MG63 (cell line): Measurements from ENCODE around the gene DYSF. TPM values are rescaled to one million over a fixed set of nuclear protein-coding genes. Genes with fewer than 3 reads are reported as not detected.
A peak's percentile ranks its signal among the peaks of the same experiment; 100 is the strongest.
"Not testable (repeated sequence)": the region's sequence is repeated elsewhere in the genome, so short reads cannot be mapped to it uniquely, and the experiment has no call there.

Experiments used
- DNase-seq: peaks from one replicate; pipeline ENCODE4 v3.0.0-alpha.2; 2020
- H3K27me3 ChIP-seq: fragments of 250-450 bp; sonication (Bioruptor Pico); 2 replicates; pipeline ENCODE4 v1.5.1; 2020; ENCODE audit warnings: mild to moderate bottlenecking, moderate library complexity
- H3K36me3 ChIP-seq: fragments of 250-450 bp; sonication (Bioruptor Pico); 2 replicates; pipeline ENCODE4 v1.5.1; 2020; ENCODE audit warnings: mild to moderate bottlenecking, moderate library complexity
- H3K4me3 ChIP-seq: fragments of 250-450 bp; sonication (Bioruptor Pico); 2 replicates; pipeline ENCODE4 v1.5.1; 2020; ENCODE audit warnings: mild to moderate bottlenecking, moderate library complexity
- H3K9me3 ChIP-seq: fragments of 250-450 bp; sonication (Bioruptor Pico); 2 replicates; pipeline ENCODE4 v1.5.1; 2020; ENCODE audit warnings: mild to moderate bottlenecking, moderate library complexity
- total RNA-seq: library from RNA; depleted of rRNA; stranded (reverse); fragments of >200 nt; shearing (Covaris generic); gene quantifications from 2 replicates; pipeline ENCODE4 v1.2.3, GENCODE V29; 2014; ENCODE audit warnings: low replicate concordance; rRNA removed

DYSF gene
- 1.1 and 1.4 TPM in 2 replicates for total RNA-seq

DNA sequence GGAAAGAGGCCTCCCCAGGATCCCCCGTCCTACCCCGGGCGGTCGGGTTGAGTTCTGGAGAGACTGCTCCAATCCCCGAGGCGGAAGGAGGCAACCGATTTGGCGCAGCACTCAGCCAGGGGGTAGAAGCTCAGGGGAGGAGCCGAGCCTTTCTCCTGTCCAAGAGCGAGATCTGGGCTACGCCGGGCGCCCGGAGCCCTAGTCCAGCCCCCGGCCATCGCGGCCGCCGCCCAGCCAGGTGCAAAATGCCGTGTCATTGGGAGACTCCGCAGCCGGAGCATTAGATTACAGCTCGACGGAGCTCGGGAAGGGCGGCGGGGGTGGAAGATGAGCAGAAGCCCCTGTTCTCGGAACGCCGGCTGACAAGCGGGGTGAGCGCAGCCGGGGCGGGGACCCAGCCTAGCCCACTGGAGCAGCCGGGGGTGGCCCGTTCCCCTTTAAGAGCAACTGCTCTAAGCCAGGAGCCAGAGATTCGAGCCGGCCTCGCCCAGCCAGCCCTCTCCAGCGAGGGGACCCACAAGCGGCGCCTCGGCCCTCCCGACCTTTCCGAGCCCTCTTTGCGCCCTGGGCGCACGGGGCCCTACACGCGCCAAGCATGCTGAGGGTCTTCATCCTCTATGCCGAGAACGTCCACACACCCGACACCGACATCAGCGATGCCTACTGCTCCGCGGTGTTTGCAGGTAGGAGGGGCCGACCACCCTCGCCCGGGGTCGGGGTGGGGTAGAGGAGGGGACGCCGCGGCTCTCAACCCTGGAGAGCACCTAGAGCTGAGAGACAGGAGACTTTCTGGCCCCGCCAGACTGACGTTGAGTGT, at the start of gene DYSF:
TSS of gene DYSF (plus strand) at position 158 of the 817 bp plus-strand sequence.
- DNase-seq, result peak; percentile 44
- Histone ChIP-seq H3K27me3 (no peaks in the 10 kb centered on the region), H3K36me3 (no peaks in the 10 kb centered on the region), H3K4me3 (peak within 1 kb of the TSS; percentile 24), H3K9me3 (no peaks in the 10 kb centered on the region)

- no peak for DNase-seq
- Histone ChIP-seq H3K4me3 (no peak overlapping the region), H3K9me3 (no peaks in the 10 kb centered on the region), H3K27me3 (no peaks in the 10 kb centered on the region), H3K36me3 (peaks cover 58% of the 10 kb centered on the region)
Measured at GRCh38 chr2:71409611-71410010, 43.8 kb upstream of the DYSF start.

- H3K27me3 ChIP-seq, result no peaks in the 10 kb centered on the region
- no peak overlapping the region for H3K4me3 ChIP-seq
- no peak for DNase-seq
- peaks cover 48% of the 10 kb centered on the region for H3K36me3 ChIP-seq
- H3K9me3 ChIP-seq, result no peaks in the 10 kb centered on the region
Measured at GRCh38 chr2:71410696-71411095, 42.7 kb upstream of the DYSF start.

DNA sequence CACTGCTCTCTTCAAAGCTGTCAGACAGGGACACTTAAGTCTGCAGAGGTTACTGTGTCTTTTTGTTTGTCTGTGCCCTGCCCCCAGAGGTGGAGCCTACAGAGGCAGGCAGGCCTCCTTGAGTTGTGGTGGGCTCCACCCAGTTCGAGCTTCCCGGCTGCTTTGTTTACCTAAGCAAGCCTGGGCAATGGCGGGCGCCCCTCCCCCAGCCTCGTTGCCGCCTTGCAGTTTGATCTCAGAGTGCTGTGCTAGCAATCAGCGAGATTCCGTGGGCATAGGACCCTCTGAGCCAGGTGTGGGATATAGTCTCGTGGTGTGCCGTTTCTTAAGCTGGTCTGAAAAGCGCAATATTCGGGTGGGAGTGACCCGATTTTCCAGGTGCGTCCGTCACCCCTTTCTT, 36.5 kb upstream of the DYSF start:
- H3K9me3 ChIP-seq, DNase-seq, H3K4me3 ChIP-seq: not testable (repeated sequence)

GRCh38 chr2:71417300-71418202, 35.8 kb upstream of the DYSF start:
- H3K36me3 ChIP-seq, result peaks cover 6% of the 10 kb centered on the region; the same call in 1 of the 2 replicates
- H3K9me3 ChIP-seq, result no peaks in the 10 kb centered on the region
- H3K4me3 ChIP-seq, result no peak overlapping the region
- DNase-seq, result no peak
- no peaks in the 10 kb centered on the region for H3K27me3 ChIP-seq

More for the DNA sequence above, 36.5 kb upstream of the DYSF start:
- not testable (repeated sequence) for H3K36me3 ChIP-seq, H3K27me3 ChIP-seq

- Histone ChIP-seq H3K36me3 (peaks cover 17% of the 10 kb centered on the region), H3K27me3 (no peaks in the 10 kb centered on the region), H3K4me3 (no peak overlapping the region), H3K9me3 (no peaks in the 10 kb centered on the region)
- DNase-seq, result no peak
Measured at GRCh38 chr2:71419145-71419544, 34.2 kb upstream of the DYSF start.

DNA sequence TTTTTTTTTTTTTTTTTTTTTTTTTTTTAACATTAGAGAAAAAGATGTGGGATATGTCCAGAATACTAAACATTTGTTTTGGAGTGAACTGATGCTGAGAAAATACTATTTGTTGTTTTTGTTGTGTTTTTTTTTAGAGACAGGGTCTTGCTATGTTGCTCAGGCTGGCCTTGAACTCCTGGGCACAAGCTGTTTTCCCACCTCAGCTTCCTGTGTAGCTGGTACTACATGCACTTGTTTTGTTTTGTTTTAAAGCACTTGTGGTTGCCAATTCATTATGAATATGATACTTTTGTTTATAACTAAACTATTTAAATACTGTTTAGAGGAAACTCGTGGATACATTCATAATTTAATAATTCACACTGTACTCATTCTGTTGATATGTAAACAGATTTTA, 33.4 kb upstream of the DYSF start:
- Histone ChIP-seq H3K27me3 (no peaks in the 10 kb centered on the region), H3K4me3 (no peak overlapping the region)

DNA sequence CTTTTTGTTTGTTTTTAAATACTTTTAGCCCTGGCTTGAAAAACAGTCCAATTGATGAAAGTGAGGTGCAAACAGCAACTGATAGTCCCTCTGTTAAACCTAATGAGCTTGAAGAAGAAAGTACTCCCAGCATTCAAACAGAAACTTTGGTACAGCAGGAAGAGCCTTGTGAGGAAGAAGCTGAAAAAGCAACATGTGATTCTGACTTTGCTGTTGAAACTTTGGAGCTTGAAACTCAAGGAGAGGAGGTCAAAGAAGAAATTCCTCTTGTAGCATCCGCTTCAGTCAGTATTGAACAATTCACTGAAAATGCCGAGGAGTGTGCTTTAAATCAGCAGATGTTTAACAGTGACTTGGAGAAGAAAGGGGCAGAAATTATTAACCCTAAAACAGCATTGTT, 30.6 kb upstream of the DYSF start:
- H3K9me3 ChIP-seq, result no peaks in the 10 kb centered on the region
- H3K27me3 ChIP-seq, result no peaks in the 10 kb centered on the region
- DNase-seq, result no peak
- no peak overlapping the region for H3K4me3 ChIP-seq
- peaks cover 46% of the 10 kb centered on the region for H3K36me3 ChIP-seq

More for the DNA sequence above, 33.4 kb upstream of the DYSF start:
- peak; percentile 1 for DNase-seq
- Histone ChIP-seq H3K9me3 (no peaks in the 10 kb centered on the region), H3K36me3 (peaks cover 20% of the 10 kb centered on the region)

- DNase-seq, result no peak
- Histone ChIP-seq H3K4me3 (no peak overlapping the region), H3K9me3 (no peaks in the 10 kb centered on the region), H3K36me3 (peaks cover 46% of the 10 kb centered on the region), H3K27me3 (no peaks in the 10 kb centered on the region)
Measured at GRCh38 chr2:71423817-71424420, 29.4 kb upstream of the DYSF start.

- H3K4me3 ChIP-seq, result no peak overlapping the region
Measured at GRCh38 chr2:71426721-71427120, 26.6 kb upstream of the DYSF start.

DNA sequence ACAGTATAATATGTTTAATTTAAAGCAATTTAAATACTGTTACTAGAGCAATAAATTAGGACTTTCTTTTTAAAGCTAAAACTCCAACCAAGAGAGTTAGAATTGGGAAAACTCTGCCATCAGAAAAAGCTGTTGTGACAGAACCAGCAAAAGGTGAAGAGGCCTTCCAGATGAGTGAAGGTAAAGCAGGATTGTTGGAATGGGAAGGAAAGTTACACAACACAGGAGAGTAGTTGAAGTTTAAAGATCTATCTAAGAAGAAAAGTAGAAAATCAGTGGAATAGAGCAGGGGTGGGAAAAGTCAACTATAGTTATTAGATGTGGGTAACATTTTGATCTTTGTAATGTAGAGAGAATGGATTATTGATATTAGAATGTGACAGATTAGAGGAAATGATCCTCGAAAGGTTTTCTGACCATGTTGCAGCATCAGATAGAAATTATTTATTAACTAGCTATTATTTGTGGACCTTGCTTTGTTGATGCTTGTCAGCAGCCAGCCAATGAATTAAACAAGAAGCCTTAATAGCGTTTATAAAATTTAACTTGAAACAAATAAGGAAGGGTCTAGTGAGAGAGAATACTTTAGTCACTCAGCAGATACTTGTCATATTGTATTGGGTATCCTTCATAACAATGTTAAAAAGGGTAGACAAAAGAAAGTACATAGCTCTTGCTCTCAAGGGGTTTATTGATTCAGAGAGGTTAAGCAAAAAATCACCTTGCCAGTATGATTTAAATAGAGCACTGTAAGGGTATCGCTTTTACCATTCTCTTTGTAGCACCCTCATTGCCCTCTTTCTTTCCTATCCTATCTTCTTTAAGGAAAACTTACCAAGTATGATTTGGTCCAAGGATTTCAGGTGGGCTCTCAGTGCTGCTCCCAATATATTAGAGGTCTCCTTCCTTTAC, 24.6 kb upstream of the DYSF start:
- DNase-seq, result no peak
- Histone ChIP-seq H3K9me3 (no peaks in the 10 kb centered on the region), H3K27me3 (no peaks in the 10 kb centered on the region), H3K36me3 (peaks cover 64% of the 10 kb centered on the region), H3K4me3 (no peak overlapping the region)

More at GRCh38 chr2:71426721-71427120, 26.6 kb upstream of the DYSF start:
- H3K36me3 ChIP-seq, result peaks cover 61% of the 10 kb centered on the region
- H3K27me3 ChIP-seq, result no peaks in the 10 kb centered on the region
- no peaks in the 10 kb centered on the region for H3K9me3 ChIP-seq
- DNase-seq, result no peak

GRCh38 chr2:71445142-71445541, 8.2 kb upstream of the DYSF start:
- DNase-seq, H3K27me3 ChIP-seq, H3K9me3 ChIP-seq, H3K36me3 ChIP-seq, H3K4me3 ChIP-seq: not testable (repeated sequence)

- Histone ChIP-seq H3K27me3 (no peaks in the 10 kb centered on the region), H3K36me3 (no peaks in the 10 kb centered on the region), H3K4me3 (no peak overlapping the region), H3K9me3 (no peaks in the 10 kb centered on the region)
- no peak for DNase-seq
Measured at GRCh38 chr2:71446505-71446904, 6.9 kb upstream of the DYSF start.

DNA sequence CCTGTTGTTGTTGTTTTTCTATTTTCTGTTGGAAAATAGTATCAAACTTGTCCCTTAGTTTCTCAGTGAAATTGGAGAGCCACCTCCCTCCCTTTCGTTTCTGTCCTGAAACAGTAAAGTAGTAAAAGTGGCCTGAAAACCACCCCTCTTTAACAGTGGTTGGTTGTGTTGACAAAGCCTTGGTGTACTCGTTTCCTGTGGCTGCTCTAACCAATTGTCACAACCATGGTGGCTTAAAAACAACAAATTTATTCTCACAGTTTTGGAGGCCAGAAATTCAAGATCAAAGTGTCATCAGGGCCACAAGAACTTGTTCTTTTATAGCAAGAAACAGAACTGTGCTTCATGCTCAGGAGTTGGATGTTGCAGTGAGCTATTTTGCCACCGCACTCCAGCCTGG, 4.0 kb upstream of the DYSF start:
- H3K27me3 ChIP-seq, result no peaks in the 10 kb centered on the region
- no peak overlapping the region for H3K4me3 ChIP-seq
- DNase-seq, result no peak

GRCh38 chr2:71451705-71452104, 1.7 kb upstream of the DYSF start:
- DNase-seq, result no peak
- Histone ChIP-seq H3K9me3 (no peaks in the 10 kb centered on the region), H3K4me3 (no peak overlapping the region), H3K27me3 (no peaks in the 10 kb centered on the region), H3K36me3 (no peaks in the 10 kb centered on the region)

More for the DNA sequence above, 4.0 kb upstream of the DYSF start:
- H3K36me3 ChIP-seq, result no peaks in the 10 kb centered on the region
- no peaks in the 10 kb centered on the region for H3K9me3 ChIP-seq

DNA sequence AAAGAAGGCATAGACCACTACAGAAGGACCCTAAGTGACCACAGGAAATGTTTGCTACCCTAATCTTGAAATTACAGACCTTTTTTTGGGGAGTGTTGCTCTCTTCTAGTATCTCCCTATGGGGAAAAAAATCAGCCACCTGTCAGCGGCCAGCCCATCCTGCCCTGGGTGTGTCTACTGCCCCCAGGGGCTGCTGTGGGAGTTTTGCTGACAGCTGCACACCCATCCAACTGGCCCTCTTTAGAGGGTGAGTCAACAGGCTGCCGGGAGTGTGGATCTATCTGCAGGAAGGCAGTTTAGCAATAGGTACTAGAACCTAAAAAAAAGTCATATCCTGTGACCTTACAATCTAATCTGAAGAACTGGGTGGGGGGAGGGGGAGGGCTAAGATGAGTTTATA, 796 bp upstream of the DYSF start:
- DNase-seq, result peak; percentile 67
- Histone ChIP-seq H3K27me3 (no peaks in the 10 kb centered on the region), H3K4me3 (no peak overlapping the region), H3K9me3 (no peaks in the 10 kb centered on the region), H3K36me3 (no peaks in the 10 kb centered on the region)
